Breast epithelium (tissue), 3 donors: Measurements from ENCODE around the gene SEMA6D.

Experiments
- POLR2A ChIP-seq: fragments of 450-650 bp; IDR thresholded peaks from one replicate; pipeline ENCODE4 v1.6.1; 2016; ENCODE audit warnings: antibody characterized with exemption, mild to moderate bottlenecking, moderate library complexity
- TF ChIP-seq, protein P1 (sequence below), 3 donors: fragments of 450-650 bp; IDR thresholded peaks; one replicate each; pipeline ENCODE4 v1.5.1; 2016 to 2017; ENCODE audit warnings: antibody characterized with exemption in 3 of 3, mild to moderate bottlenecking in 3 of 3, moderate library complexity in 3 of 3

DNA sequence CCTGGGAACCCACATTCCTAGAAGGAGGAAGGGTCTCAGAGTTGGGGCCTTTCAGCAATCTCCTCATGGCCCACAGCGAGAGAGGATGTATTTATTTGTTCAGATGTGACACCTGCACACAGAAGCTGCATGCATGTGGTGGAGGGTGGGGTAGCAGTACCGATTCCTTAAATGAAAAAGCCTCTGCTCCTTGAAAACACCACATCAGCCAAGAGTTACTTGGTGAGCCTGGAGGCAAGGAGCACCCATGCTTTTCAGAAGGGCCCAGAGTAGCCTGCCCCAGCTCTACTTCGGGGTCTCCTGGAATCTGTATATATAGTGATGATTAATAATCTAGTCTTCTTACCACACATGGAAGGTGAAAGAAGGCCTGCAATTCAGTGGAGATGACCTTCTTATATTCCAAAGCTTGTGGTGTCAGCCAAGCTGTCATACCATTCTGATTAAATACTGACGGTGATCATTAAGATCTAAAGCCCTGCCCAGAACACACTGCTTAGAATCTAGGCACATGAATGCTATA is 33.5 kb downstream of the SEMA6D start:
- no peak for TF ChIP-seq POLR2A
- TF ChIP-seq, protein P1, sequence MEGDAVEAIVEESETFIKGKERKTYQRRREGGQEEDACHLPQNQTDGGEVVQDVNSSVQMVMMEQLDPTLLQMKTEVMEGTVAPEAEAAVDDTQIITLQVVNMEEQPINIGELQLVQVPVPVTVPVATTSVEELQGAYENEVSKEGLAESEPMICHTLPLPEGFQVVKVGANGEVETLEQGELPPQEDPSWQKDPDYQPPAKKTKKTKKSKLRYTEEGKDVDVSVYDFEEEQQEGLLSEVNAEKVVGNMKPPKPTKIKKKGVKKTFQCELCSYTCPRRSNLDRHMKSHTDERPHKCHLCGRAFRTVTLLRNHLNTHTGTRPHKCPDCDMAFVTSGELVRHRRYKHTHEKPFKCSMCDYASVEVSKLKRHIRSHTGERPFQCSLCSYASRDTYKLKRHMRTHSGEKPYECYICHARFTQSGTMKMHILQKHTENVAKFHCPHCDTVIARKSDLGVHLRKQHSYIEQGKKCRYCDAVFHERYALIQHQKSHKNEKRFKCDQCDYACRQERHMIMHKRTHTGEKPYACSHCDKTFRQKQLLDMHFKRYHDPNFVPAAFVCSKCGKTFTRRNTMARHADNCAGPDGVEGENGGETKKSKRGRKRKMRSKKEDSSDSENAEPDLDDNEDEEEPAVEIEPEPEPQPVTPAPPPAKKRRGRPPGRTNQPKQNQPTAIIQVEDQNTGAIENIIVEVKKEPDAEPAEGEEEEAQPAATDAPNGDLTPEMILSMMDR (IDR thresholded peaks at IDR 0.05) = no peak
